Fibroblast of skin of back (primary cell): ENCODE results near the gene URM1. TPM values are rescaled to one million over a fixed set of nuclear protein-coding genes. Genes with fewer than 3 reads are reported as not detected.
A peak's percentile ranks its signal among the peaks of the same experiment; 100 is the strongest.
"Not testable (repeated sequence)": the region's sequence is repeated elsewhere in the genome, so short reads cannot be mapped to it uniquely, and the experiment has no call there.

Experiments used
- DNase-seq: peaks from one replicate; pipeline ENCODE4 v3.0.0-alpha.2; 2013
- polyA plus RNA-seq, 2 experiments: library from polyadenylated mRNA; unstranded; fragments of 120-200 nt; gene quantifications; one replicate each; pipeline ENCODE4 v1.2.1, GENCODE V29; 2013; ENCODE audit not compliant: insufficient read length in 2 of 2

URM1 gene
- polyA plus RNA-seq (2013, experiment 1 of 2; ENCODE audit: insufficient read length), result 72.4 TPM
- 53.0 TPM for polyA plus RNA-seq (2013, experiment 2 of 2; ENCODE audit: insufficient read length)

GRCh38 chr9:128370752-128371629 is at the start of gene URM1:
URM1 (plus strand) TSS chr9:128371374; CDS start chr9:128371381, 7 bp downstream.
- DNase-seq, result peak; percentile 99

GRCh38 chr9:128321879-128322403 is 49.2 kb upstream of the URM1 start:
- DNase-seq, result no peak

GRCh38 chr9:128322404-128323211 is 48.6 kb upstream of the URM1 start, which contains the start of the genes COQ4 and TRUB2:
COQ4 (plus strand) TSS chr9:128322839; CDS start chr9:128322859, 20 bp downstream.
TRUB2 (minus strand) TSS chr9:128322447; CDS start chr9:128322408, 39 bp downstream.
- peak; percentile 96 for DNase-seq

GRCh38 chr9:128323212-128323730 is 47.9 kb upstream of the URM1 start:
- DNase-seq, result peak; percentile 11

GRCh38 chr9:128323791-128324190 is 47.4 kb upstream of the URM1 start:
- DNase-seq, result no peak

GRCh38 chr9:128324401-128324800 is 46.8 kb upstream of the URM1 start:
- DNase-seq, result no peak

GRCh38 chr9:128325629-128326028 is 45.5 kb upstream of the URM1 start:
- no peak for DNase-seq

GRCh38 chr9:128333451-128333869 is 37.7 kb upstream of the URM1 start:
- DNase-seq, result no peak

GRCh38 chr9:128335161-128335560 is 36.0 kb upstream of the URM1 start:
- no peak for DNase-seq

- DNase-seq, result no peak
These were observed 35.3 kb upstream of the URM1 start for GRCh38 chr9:128335914-128336313.

- DNase-seq, result no peak
These were observed 33.2 kb upstream of the URM1 start for GRCh38 chr9:128337936-128338335.

GRCh38 chr9:128338852-128339614 is 32.1 kb upstream of the URM1 start:
- DNase-seq, result not testable (repeated sequence)

GRCh38 chr9:128339761-128340690 is 31.1 kb upstream of the URM1 start, which contains the start of gene SLC27A4:
SLC27A4 (plus strand) TSS chr9:128340527; CDS start chr9:128343133, 2,606 bp downstream.
- peak; percentile 75 for DNase-seq

- DNase-seq, result no peak
These were observed 30.3 kb upstream of the URM1 start for GRCh38 chr9:128340691-128341434.

GRCh38 chr9:128341435-128341849 is 29.7 kb upstream of the URM1 start:
- DNase-seq, result peak; percentile 73

GRCh38 chr9:128342971-128343680 is 28.0 kb upstream of the URM1 start:
- DNase-seq, result no peak

- no peak for DNase-seq
These were observed 27.3 kb upstream of the URM1 start for GRCh38 chr9:128343855-128344254.

GRCh38 chr9:128344931-128345605 is 26.1 kb upstream of the URM1 start:
- DNase-seq, result no peak
